K562 (cell line): ENCODE data around the gene IFT25. TPM values are rescaled to one million over a fixed set of nuclear protein-coding genes. Genes with fewer than 3 reads are reported as not detected.

ENCODE experiments used
- ARID1B ChIP-seq: fragments of 450-650 bp; IDR thresholded peaks from 2 replicates; pipeline ENCODE4 v1.6.1; 2016; ENCODE audit warnings: antibody characterized with exemption, mild to moderate bottlenecking, inconsistent platforms
- CBX8 ChIP-seq: fragments of 200-600 bp; sonication (generic); IDR thresholded peaks from 2 replicates; pipeline ENCODE4 v1.6.1; 2012; ENCODE audit warnings: borderline replicate concordance, mixed run types, low read depth, mild to moderate bottlenecking, moderate library complexity, mixed read lengths, low read length, control low read depth, inconsistent platforms; ENCODE audit not compliant: poor library complexity, severe bottlenecking; ENCODE audit errors: extremely low read depth
- HNRNPLL ChIP-seq: fragments of 200-400 bp; formaldehyde crosslinking; IDR thresholded peaks from 2 replicates; pipeline ENCODE4 v1.6.1; 2017; ENCODE audit warnings: low read length, low read depth, mild to moderate bottlenecking; ENCODE audit not compliant: poor library complexity, severe bottlenecking
- KLF13 ChIP-seq: fragments of 450-650 bp; IDR thresholded peaks from 2 replicates; pipeline ENCODE4 v1.6.1; 2016; ENCODE audit warnings: missing genetic modification characterization, low read depth, mild to moderate bottlenecking, missing compliant biosample characterization, moderate library complexity, borderline replicate concordance
- MAFK ChIP-seq: IDR thresholded peaks from 2 replicates; pipeline ENCODE4 v1.6.1; 2011; ENCODE audit warnings: low read length, improper control_type of control experiment
- PHF21A ChIP-seq: fragments of 450-650 bp; IDR thresholded peaks from 2 replicates; pipeline ENCODE4 v1.6.1; 2017; ENCODE audit warnings: low read depth, borderline replicate concordance
- SRSF1 ChIP-seq: fragments of 200-400 bp; formaldehyde crosslinking; IDR thresholded peaks from 2 replicates; pipeline ENCODE4 v1.6.1; 2017; ENCODE audit warnings: mild to moderate bottlenecking, low read depth, low read length, moderate library complexity
- SRSF7 ChIP-seq: fragments of 200-400 bp; formaldehyde crosslinking; optimal IDR thresholded peaks from 2 replicates; pipeline ENCODE3; 2017; ENCODE audit warnings: mild to moderate bottlenecking, low read depth, low read length
- U2AF2 ChIP-seq: fragments of 200-400 bp; formaldehyde crosslinking; optimal IDR thresholded peaks from 2 replicates; pipeline ENCODE3; 2017; ENCODE audit warnings: low read depth, mild to moderate bottlenecking, low read length
- ZBTB40 ChIP-seq, 2 experiments: fragments of 450-650 bp in 1 of 2; sonication (generic) in 1 of 2; formaldehyde crosslinking in 1 of 2; IDR thresholded peaks; 2 replicates each; pipeline versions ENCODE4 v1.7.1 to v1.9.0; 2016 to 2022; ENCODE audit warnings: inconsistent platforms in 1 of 2, mild to moderate bottlenecking in 1 of 2, missing genetic modification reagents in 1 of 2
- ZNF280A ChIP-seq: fragments of 450-650 bp; IDR thresholded peaks from 2 replicates; pipeline ENCODE4 v1.6.1; 2018; ENCODE audit warnings: mild to moderate bottlenecking, low read depth; ENCODE audit not compliant: partially characterized antibody
- ZNF354B ChIP-seq: fragments of 250-450 bp; sonication (Bioruptor Pico); IDR thresholded peaks from 2 replicates; pipeline ENCODE4 v1.4.0; 2020
- ZNF507 ChIP-seq: conservative IDR thresholded peaks from 2 replicates; pipeline ENCODE4 v1.6.1; 2017; ENCODE audit warnings: missing genetic modification characterization, missing compliant biosample characterization
- ZNF79 ChIP-seq: fragments of 250-450 bp; sonication (Bioruptor Pico); IDR thresholded peaks from 2 replicates; pipeline ENCODE4 v1.4.0; 2020; ENCODE audit warnings: low read depth, mild to moderate bottlenecking, moderate library complexity
- polyA plus RNA-seq, 8 experiments: library from polyadenylated mRNA; depleted of rRNA in 4 of 8; stranded (reverse) in 5 of 8; unstranded in 3 of 8; fragments of >200 nt; fragmentation: Nextera tagmentation in 2 of 8; fragmentation: Illumina TruSeq in 1 of 8; extraction: Ambion mirVana in 2 of 8; extraction: Trizol in 1 of 8; gene quantifications; 2 replicates each; pipeline versions ENCODE4 v1.2.1 to v1.2.3, GENCODE V29; 2011 to 2014; ENCODE audit warnings: inconsistent platforms in 1 of 8, missing spikeins in 1 of 8
- total RNA-seq, 7 experiments: library from RNA; depleted of rRNA in 6 of 7; stranded (reverse); fragments of >200 nt in 6 of 7; fragmentation: Illumina TruSeq in 2 of 7; extraction: Trizol in 2 of 7; gene quantifications; 2 replicates each; pipeline versions ENCODE4 v1.2.1 to v1.2.3, GENCODE V29; 2011 to 2021; ENCODE audit warnings: low replicate concordance in 1 of 7

The IFT25 gene
- total and polyA plus RNA-seq, 9 of the 15 experiments (the other 6 are each of a cell fraction or from before 2014, with no cell fraction given) = 93.6 to 209 (median 167) TPM

DNA sequence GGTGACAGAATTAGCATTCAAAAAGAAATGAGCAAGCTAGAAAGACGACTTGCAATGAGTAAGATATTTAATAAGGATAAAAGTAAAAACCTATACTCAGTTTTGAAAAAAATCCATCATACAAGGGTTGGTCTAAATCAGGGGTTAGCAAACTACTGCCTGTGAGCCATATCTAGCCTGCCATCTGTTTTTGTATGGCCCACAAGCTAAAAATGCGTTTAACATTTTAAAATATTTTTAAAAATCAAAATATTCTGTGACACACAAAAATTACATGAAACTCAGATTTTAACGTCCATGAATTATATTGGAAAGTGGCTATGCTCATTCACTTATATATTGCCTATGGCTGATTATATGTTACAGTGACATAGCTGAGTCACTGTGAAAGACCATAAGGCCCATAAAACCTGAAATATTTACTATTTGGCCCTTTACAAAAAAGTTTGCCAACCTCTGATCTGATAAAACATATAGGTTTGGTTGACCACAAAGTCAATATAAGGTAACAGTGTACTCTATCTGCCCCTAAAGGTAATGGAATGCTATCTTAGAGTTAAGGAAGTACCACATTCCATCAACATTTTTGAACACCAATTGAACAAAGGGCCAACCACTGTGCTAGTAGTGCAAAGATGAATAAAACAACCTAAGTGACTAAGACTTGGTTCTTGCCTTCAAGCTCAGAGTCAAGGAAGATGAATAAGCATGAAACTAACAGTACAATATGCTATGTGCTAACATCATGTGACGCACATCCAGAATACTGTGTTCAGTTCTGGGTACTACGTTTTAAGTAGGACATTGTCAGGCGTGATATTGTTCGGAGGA is 3.2 kb downstream of the IFT25 start (continued):
- TF ChIP-seq ZBTB40 (IDR thresholded peaks at IDR 0.05) (no peak; the same call in 1 of the 2 replicates), ZBTB40 (CRISPR knock-in tag; IDR thresholded peaks at IDR 0.05) (no peak), SRSF7 (no peak), ZNF507 (no peak), ZNF79 (CRISPR knock-in tag) (no peak), CBX8 (no peak), ZNF280A (no peak), ZNF354B (CRISPR knock-in tag) (no peak), ARID1B (peak; percentile 67; the same call in 1 of the 2 replicates), U2AF2 (no peak), SRSF1 (no peak), MAFK (peak; percentile 2; the same call in 1 of the 2 replicates), HNRNPLL (no peak), KLF13 (tag) (no peak), PHF21A (no peak)
